ENCODE results near the gene DACT2. TPM values are rescaled to one million over a fixed set of nuclear protein-coding genes. Genes with fewer than 3 reads are reported as not detected.

Gene DACT2
- total RNA-seq, 2 experiments from 2014 or later: 0.10 TPM; not detected in 1

GRCh38 chr6:168345266-168345665, 25.7 kb upstream of the DACT2 start:
- Mint-ChIP-seq H3K27me3 (peaks cover 2% of the 10 kb centered on the region), H3K4me1 (no peaks in the 10 kb centered on the region), H3K36me3 (ENCODE audit: low read depth) (no peaks in the 10 kb centered on the region), H3K9me3 (peaks cover 6% of the 10 kb centered on the region), H3K27ac (no peak overlapping the region), H3K4me3 (no peak overlapping the region)
- ChIA-PET CTCF (no interaction called here), POLR2A (no interaction called here)
- DNase-seq: no peak

DNA sequence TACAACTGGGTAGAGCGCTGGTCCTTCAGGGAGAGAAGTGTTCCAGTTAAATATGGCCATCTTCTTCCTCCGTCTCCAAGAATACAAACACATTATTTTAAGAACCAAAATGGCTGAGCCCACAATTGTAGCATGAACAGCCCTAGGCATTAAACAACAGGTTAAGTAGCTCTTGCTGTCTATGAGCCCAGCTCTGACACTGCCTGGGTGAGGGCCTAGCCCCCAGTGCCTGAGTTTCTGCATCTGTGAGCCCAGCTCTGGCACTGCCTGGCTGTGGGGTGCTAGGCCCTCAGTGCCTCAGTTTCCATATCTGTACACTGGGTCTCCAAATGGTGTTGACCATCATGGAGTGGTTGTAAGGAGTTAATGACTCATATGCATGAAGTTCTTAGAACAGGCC, 24.8 kb upstream of the DACT2 start:
- no peak for DNase-seq
- Mint-ChIP-seq H3K4me3 (no peak overlapping the region), H3K36me3 (ENCODE audit: low read depth) (no peaks in the 10 kb centered on the region), H3K27me3 (peaks cover 2% of the 10 kb centered on the region), H3K9me3 (no peaks in the 10 kb centered on the region), H3K27ac (no peak overlapping the region), H3K4me1 (no peaks in the 10 kb centered on the region)
- ChIA-PET POLR2A (no interaction called here), CTCF (no interaction called here)

DNA sequence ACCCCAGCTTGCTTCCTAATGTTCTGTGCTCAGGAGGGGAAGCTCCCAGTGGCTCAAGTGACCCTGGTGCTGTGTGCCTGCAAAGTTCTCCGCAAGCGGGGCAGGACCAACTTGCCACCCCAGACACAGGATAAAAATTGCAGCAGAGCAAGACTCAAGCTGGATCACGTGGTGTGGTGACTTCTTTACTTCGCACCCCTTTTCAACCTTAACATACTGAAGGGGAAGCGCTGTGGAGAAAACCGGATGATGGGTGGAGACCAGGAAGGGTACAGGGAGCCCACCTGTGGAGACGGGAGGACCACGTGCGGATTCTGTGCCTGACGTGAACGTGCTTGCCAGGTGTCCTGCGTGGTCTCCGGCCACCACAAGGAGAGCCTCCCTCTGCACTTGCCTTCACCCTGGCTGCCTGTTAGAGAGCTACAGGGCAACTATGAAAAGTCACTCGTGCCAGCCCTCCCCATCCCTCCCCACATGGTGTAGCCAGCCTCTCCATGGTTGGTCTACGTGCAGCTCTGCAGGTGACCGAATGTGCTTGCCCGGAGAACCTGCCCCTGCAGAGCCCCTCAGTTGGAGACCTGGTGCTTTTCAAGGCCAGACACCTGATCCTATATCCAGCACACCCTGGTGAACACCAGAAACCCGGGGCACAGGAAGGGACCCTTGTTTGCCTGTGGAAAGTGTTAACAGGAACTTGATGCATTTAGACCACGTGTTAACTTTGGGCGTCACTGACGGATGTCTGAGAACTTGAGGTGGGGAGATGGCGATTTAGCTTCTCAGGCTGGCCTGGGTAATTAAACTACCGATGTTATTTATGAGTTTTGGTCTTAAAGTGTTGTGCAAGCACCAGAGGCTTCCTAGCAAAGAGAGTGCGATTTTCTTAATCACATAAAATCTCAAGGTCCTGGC, 23.9 kb upstream of the DACT2 start:
- no peaks in the 10 kb centered on the region for H3K36me3 Mint-ChIP-seq (ENCODE audit: low read depth)
- CTCF ChIA-PET: no interaction called here
- no peak overlapping the region for H3K27ac Mint-ChIP-seq
- POLR2A ChIA-PET: no interaction called here
- H3K27me3 Mint-ChIP-seq: peaks cover 4% of the 10 kb centered on the region
- DNase-seq: no peak
- H3K9me3 Mint-ChIP-seq: no peaks in the 10 kb centered on the region
- H3K4me3 Mint-ChIP-seq: no peak overlapping the region
- H3K4me1 Mint-ChIP-seq: no peaks in the 10 kb centered on the region

DNA sequence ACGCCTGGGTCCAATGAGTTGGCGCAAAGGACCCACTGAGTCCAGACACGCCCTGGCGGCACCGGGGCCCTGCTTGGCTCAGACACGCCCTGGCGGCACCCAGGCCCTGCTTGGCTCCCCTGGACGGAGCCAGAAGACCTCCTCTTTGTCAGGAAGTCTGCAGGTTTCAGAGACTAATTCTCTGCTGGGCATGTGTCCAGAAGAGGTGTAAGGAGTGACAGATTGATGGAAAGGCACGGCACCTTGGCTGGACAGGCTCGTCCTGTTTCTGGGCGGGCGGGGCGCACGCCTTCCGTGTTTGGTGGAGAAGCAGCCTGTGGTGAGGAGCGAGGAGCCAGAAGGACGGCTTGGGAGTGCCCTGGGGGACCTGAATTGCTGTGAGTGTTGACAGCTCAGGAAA, 23.1 kb upstream of the DACT2 start:
- H3K4me1 Mint-ChIP-seq: no peaks in the 10 kb centered on the region
- peaks cover 4% of the 10 kb centered on the region for H3K27me3 Mint-ChIP-seq
- H3K27ac Mint-ChIP-seq: no peak overlapping the region
- ChIA-PET POLR2A (no interaction called here), CTCF (no interaction called here)
- H3K4me3 Mint-ChIP-seq: no peak overlapping the region
- H3K36me3 Mint-ChIP-seq (ENCODE audit: low read depth): no peaks in the 10 kb centered on the region
- H3K9me3 Mint-ChIP-seq: no peaks in the 10 kb centered on the region
- DNase-seq: no peak

GRCh38 chr6:168341280-168341900, 21.8 kb upstream of the DACT2 start:
- ChIA-PET CTCF (no interaction called here), POLR2A (no interaction called here)
- no peaks in the 10 kb centered on the region for H3K4me1 Mint-ChIP-seq
- H3K27ac Mint-ChIP-seq: no peak overlapping the region
- H3K4me3 Mint-ChIP-seq: no peak overlapping the region
- no peaks in the 10 kb centered on the region for H3K9me3 Mint-ChIP-seq
- peaks cover 4% of the 10 kb centered on the region for H3K27me3 Mint-ChIP-seq
- DNase-seq: no peak
- H3K36me3 Mint-ChIP-seq (ENCODE audit: low read depth): no peaks in the 10 kb centered on the region

GRCh38 chr6:168340819-168341218, 21.2 kb upstream of the DACT2 start:
- Mint-ChIP-seq H3K27ac (no peak overlapping the region), H3K27me3 (peaks cover 5% of the 10 kb centered on the region), H3K9me3 (no peaks in the 10 kb centered on the region), H3K4me3 (no peak overlapping the region), H3K4me1 (no peaks in the 10 kb centered on the region), H3K36me3 (ENCODE audit: low read depth) (no peaks in the 10 kb centered on the region)
- ChIA-PET POLR2A (no interaction called here), CTCF (no interaction called here)
- no peak for DNase-seq

DNA sequence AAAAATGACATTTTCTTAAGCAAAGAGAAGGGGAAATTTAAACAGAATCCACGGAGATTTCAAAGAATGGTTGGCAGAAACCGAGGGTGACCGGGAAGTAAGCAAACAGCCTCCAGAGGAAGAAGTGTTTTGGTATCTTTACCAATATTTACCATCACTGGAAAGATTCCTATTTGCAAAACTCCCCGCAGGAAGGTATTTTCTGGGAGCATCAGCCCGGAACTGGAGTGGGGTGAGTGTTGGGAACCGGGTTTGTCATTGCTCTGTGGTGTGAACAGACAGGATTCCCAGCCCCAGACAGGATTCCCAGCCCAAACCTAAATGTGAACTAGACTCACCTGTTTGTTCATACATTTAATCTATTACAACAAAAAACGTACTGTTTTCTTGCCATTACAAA, 19.2 kb upstream of the DACT2 start:
- H3K4me1 Mint-ChIP-seq: no peaks in the 10 kb centered on the region
- H3K27ac Mint-ChIP-seq: no peak overlapping the region
- peaks cover 5% of the 10 kb centered on the region for H3K27me3 Mint-ChIP-seq
- POLR2A ChIA-PET: no interaction called here
- H3K36me3 Mint-ChIP-seq (ENCODE audit: low read depth): no peaks in the 10 kb centered on the region
- CTCF ChIA-PET: no interaction called here
- no peak for DNase-seq
- H3K4me3 Mint-ChIP-seq: no peak overlapping the region
- H3K9me3 Mint-ChIP-seq: no peaks in the 10 kb centered on the region

GRCh38 chr6:168336967-168337366, 17.4 kb upstream of the DACT2 start:
- CTCF ChIA-PET: no interaction called here
- H3K27ac Mint-ChIP-seq: no peak overlapping the region
- H3K4me1 Mint-ChIP-seq: no peaks in the 10 kb centered on the region
- H3K27me3 Mint-ChIP-seq: peaks cover 5% of the 10 kb centered on the region
- H3K4me3 Mint-ChIP-seq: no peak overlapping the region
- DNase-seq: no peak
- POLR2A ChIA-PET: no interaction called here
- H3K9me3 Mint-ChIP-seq: no peaks in the 10 kb centered on the region
- H3K36me3 Mint-ChIP-seq (ENCODE audit: low read depth): no peaks in the 10 kb centered on the region

GRCh38 chr6:168333989-168334388, 14.4 kb upstream of the DACT2 start:
- Mint-ChIP-seq H3K9me3 (no peaks in the 10 kb centered on the region), H3K27me3 (peaks cover 3% of the 10 kb centered on the region), H3K4me3 (no peak overlapping the region), H3K27ac (no peak overlapping the region), H3K4me1 (no peaks in the 10 kb centered on the region), H3K36me3 (ENCODE audit: low read depth) (no peaks in the 10 kb centered on the region)
- DNase-seq: no peak
- CTCF ChIA-PET: no interaction called here
- POLR2A ChIA-PET: no interaction called here

DNA sequence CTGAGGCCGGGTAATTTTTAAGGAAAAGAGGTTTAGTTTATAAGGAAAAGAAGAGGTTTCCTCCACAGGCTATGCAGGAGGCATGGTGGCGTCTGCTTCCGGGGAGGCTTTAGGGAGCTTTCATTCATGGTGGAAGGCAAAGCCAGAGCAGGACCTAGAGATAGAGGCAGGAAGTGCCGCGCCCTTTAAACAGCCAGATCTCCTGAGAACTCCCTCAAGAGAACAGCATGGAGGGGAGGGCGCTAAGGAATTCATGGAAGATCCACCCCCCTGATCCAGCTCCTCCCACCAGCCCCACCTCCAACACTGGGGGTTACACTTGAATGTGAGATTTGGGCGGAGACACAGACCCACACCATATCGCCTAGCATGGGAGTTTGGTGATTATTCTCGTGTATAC, 13.9 kb upstream of the DACT2 start:
- DNase-seq: no peak
- no peaks in the 10 kb centered on the region for H3K9me3 Mint-ChIP-seq
- ChIA-PET CTCF (no interaction called here), POLR2A (no interaction called here)
- no peak overlapping the region for H3K4me3 Mint-ChIP-seq
- H3K36me3 Mint-ChIP-seq (ENCODE audit: low read depth): no peaks in the 10 kb centered on the region
- H3K27ac Mint-ChIP-seq: no peak overlapping the region
- no peaks in the 10 kb centered on the region for H3K4me1 Mint-ChIP-seq
- H3K27me3 Mint-ChIP-seq: peaks cover 3% of the 10 kb centered on the region

GRCh38 chr6:168333039-168333438, 13.5 kb upstream of the DACT2 start:
- Mint-ChIP-seq H3K4me3 (no peak overlapping the region), H3K27me3 (peaks cover 3% of the 10 kb centered on the region), H3K9me3 (no peaks in the 10 kb centered on the region), H3K27ac (no peak overlapping the region), H3K4me1 (no peaks in the 10 kb centered on the region), H3K36me3 (ENCODE audit: low read depth) (no peaks in the 10 kb centered on the region)
- ChIA-PET CTCF (no interaction called here), POLR2A (no interaction called here)
- no peak for DNase-seq

DNA sequence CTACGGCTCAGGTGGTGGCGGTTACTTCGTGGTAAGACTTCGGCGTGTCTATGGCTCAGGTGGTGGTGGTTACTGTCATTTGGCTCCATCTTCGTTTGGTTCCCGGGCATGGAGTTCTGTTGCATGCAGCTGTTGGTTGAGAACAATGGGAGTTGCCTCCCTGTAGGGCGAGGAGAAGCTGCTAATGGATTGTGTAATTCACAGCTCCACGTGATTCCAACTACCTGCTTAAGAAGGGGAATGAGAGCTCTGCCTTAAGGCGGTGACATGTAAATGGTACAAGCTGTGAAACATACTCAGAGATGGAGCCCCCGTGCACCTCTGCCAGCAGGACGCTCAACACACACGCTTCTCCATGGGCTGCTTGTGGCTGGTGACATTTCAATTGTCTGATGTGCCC, 12.4 kb upstream of the DACT2 start:
- ChIA-PET CTCF (no interaction called here), POLR2A (no interaction called here)
- no peak overlapping the region for H3K4me3 Mint-ChIP-seq
- no peaks in the 10 kb centered on the region for H3K4me1 Mint-ChIP-seq
- no peak for DNase-seq
- H3K27ac Mint-ChIP-seq: no peak overlapping the region
- peaks cover 5% of the 10 kb centered on the region for H3K27me3 Mint-ChIP-seq
- H3K9me3 Mint-ChIP-seq: no peaks in the 10 kb centered on the region
- no peaks in the 10 kb centered on the region for H3K36me3 Mint-ChIP-seq (ENCODE audit: low read depth)

- H3K27ac Mint-ChIP-seq: no peak overlapping the region
- CTCF ChIA-PET: no interaction called here
- POLR2A ChIA-PET: no interaction called here
- DNase-seq: no peak
- no peaks in the 10 kb centered on the region for H3K9me3 Mint-ChIP-seq
- no peaks in the 10 kb centered on the region for H3K36me3 Mint-ChIP-seq (ENCODE audit: low read depth)
- no peaks in the 10 kb centered on the region for H3K4me1 Mint-ChIP-seq
- no peak overlapping the region for H3K4me3 Mint-ChIP-seq
- H3K27me3 Mint-ChIP-seq: peaks cover 9% of the 10 kb centered on the region
These were observed 11.5 kb upstream of the DACT2 start for GRCh38 chr6:168331058-168331457.

- Mint-ChIP-seq H3K9me3 (no peaks in the 10 kb centered on the region), H3K27ac (no peak overlapping the region), H3K27me3 (peaks cover 15% of the 10 kb centered on the region), H3K36me3 (ENCODE audit: low read depth) (no peaks in the 10 kb centered on the region), H3K4me3 (no peak overlapping the region), H3K4me1 (no peaks in the 10 kb centered on the region)
- POLR2A ChIA-PET: no interaction called here
- CTCF ChIA-PET: no interaction called here
- DNase-seq: no peak
These were observed 10.8 kb upstream of the DACT2 start for GRCh38 chr6:168330403-168330802.

Measured in activated CD4-positive, alpha-beta T cell treated with anti-CD3 and anti-CD28 coated beads, Interleukin-2, amount 10 ng/mL, durations not matched to agents 7 days and 5 days (primary cell).